Common myeloid progenitor, CD34-positive (primary cell): ENCODE results near the gene TJP1.

Experiments used
- CTCF ChIA-PET: fragments of 350-600 bp; sonication (Branson Sonifier 250); formaldehyde crosslinking; loops from one replicate; lab custom pipeline; 2021; ENCODE audit warnings: antibody characterized with exemption; lab: Charles Lee
- POLR2A ChIA-PET: fragments of 350-600 bp; sonication (Branson Sonifier 250); formaldehyde crosslinking; loops from one replicate; lab custom pipeline; 2021; ENCODE audit warnings: antibody characterized with exemption; lab: Charles Lee
- DNase-seq, 3 donors: peaks; one replicate each; pipeline versions ENCODE4 v3.0.0 to v3.0.0-alpha.2; 2013
- H3K27ac ChIP-seq, 2 experiments: 1 replicate in 1 of 2; 2 replicates in 1 of 2; pipeline ENCODE4 v1.7.0; 2013; ENCODE audit warnings: inconsistent platforms in 2 of 2, low read length in 2 of 2, mild to moderate bottlenecking in 2 of 2, low read depth in 1 of 2, moderate library complexity in 1 of 2; ENCODE audit not compliant: severe bottlenecking in 2 of 2, insufficient read depth in 1 of 2, poor library complexity in 1 of 2
- H3K27me3 ChIP-seq, 5 experiments: replicated peaks in 2 of 5; 1 replicate in 3 of 5; 2 replicates in 2 of 5; pipeline versions ENCODE4 v1.6.1 to v1.7.0; 2013; ENCODE audit warnings: low read length in 4 of 5, mild to moderate bottlenecking in 2 of 5, moderate library complexity in 2 of 5, inconsistent platforms in 1 of 5; ENCODE audit not compliant: insufficient read depth in 5 of 5, control insufficient read depth in 4 of 5
- H3K36me3 ChIP-seq, 4 experiments: 1 replicate in 2 of 4; 2 replicates in 2 of 4; pipeline versions ENCODE4 v1.6.1 to v1.7.0; 2013; ENCODE audit warnings: low read length in 3 of 4, control low read depth in 1 of 4, mild to moderate bottlenecking in 1 of 4; ENCODE audit not compliant: control insufficient read depth in 4 of 4, insufficient read depth in 4 of 4
- H3K4me1 ChIP-seq, 4 experiments: 1 replicate in 3 of 4; 2 replicates in 1 of 4; pipeline versions ENCODE4 v1.6.1 to v1.7.1; 2013; ENCODE audit warnings: low read length in 3 of 4, mild to moderate bottlenecking in 3 of 4, control low read depth in 1 of 4, inconsistent platforms in 1 of 4, moderate library complexity in 1 of 4; ENCODE audit not compliant: control insufficient read depth in 4 of 4, insufficient read depth in 4 of 4; ENCODE audit errors: control extremely low read depth in 1 of 4
- H3K4me3 ChIP-seq, 7 experiments: 1 replicate in 4 of 7; 2 replicates in 3 of 7; pipeline versions ENCODE4 v1.5.1 to v1.7.0; 2013; ENCODE audit warnings: mild to moderate bottlenecking in 7 of 7, low read length in 6 of 7, moderate library complexity in 6 of 7, inconsistent platforms in 2 of 7, low read depth in 2 of 7, control low read depth in 1 of 7; ENCODE audit not compliant: insufficient read depth in 4 of 7, control insufficient read depth in 1 of 7; ENCODE audit errors: extremely low read depth in 1 of 7
- H3K9me3 ChIP-seq, 5 experiments: 1 replicate in 4 of 5; 2 replicates in 1 of 5; pipeline versions ENCODE4 v1.6.1 to v1.7.1; 2013; ENCODE audit warnings: low read length in 4 of 5, mild to moderate bottlenecking in 2 of 5, inconsistent platforms in 1 of 5, low read depth in 1 of 5, moderate library complexity in 1 of 5; ENCODE audit not compliant: control insufficient read depth in 4 of 5, insufficient read depth in 2 of 5; ENCODE audit errors: control extremely low read depth in 1 of 5
- whole genome bisulfite sequencing: methylation state at CpG from one replicate; pipeline ENCODE4 v1.1.5; 2013; ENCODE audit not compliant: insufficient coverage; 5-methylcytosine and 5-hydroxymethylcytosine counted together

TJP1 gene

DNA sequence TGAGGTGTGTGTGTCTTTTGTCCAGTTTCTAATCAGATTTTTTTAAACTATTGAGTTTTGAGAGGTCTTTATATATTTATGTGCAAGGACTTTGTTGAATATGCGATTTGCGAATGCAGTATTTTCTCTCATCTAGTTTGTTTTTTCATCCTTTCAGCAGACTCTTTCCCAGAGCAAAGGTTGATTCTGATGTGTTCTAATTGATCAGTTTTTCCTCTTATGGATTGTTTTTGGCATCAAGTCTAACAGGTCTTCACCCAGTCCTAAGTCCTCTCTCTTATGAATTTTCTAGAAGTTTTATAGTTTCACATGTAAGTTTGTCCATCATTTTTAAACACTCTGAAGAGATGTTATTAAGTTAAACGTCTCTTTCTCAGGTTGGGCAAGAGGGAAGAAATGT lies 17.8 kb upstream of the TJP1 start:
- Histone ChIP-seq H3K9me3 (no peaks in the 10 kb centered on the region), H3K36me3 (no peaks in the 10 kb centered on the region), H3K4me3 (no peak overlapping the region), H3K4me1 (no peaks in the 10 kb centered on the region), H3K27ac (no peak overlapping the region), H3K27me3 (peaks cover 0 to 79% (median 15%) of the 10 kb centered on the region in 5 experiments)
- POLR2A ChIA-PET, result interaction anchor here (0.6 kb wide), 1 partner anchor 49 kb away, joined by 3 read pairs; no protein-coding TSS in a partner anchor
- 100% methylated on average over 2 of the region's 3 CpGs for WGBS
- DNase-seq, result no peak
- CTCF ChIA-PET, result no interaction called here

DNA sequence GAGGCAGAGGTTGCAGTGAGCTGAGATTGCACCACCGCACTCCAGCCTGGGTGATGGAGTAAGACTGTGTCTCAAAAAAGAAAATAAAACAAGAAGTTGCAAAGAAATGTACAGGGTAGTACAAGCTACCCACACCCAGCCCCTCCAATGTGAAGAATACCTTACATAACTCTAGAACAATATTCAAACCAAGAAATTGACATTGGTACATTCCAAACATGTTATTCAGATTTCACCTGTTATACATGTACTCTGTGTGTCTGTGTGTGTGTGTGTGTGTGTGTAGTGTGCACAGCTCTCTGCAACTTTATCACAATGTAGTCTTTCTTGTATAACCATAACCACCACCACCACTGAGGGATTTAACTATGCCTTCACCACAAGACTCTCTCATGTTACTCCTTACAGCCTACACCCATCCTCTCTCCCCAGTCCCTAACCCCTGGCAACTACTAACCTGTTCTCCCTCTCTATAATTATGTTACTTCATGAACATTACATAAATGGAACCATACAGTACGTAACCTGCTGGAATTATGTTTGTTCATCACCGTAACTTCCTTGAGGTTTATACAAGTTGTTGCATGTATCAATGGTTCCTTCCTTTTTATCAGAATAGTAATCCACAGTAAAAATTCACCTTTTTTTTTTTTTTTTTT lies 16.2 kb upstream of the TJP1 start:
- H3K27me3 ChIP-seq, result peaks cover 7 to 79% (median 18%) of the 10 kb centered on the region in 5 experiments
- no peaks in the 10 kb centered on the region for H3K4me1 ChIP-seq
- 100% methylated on average over 1 of the region's 3 CpGs for whole genome bisulfite sequencing
- ChIA-PET CTCF (no interaction called here), POLR2A (interaction anchor here (0.5 kb wide), 1 partner anchor 41 kb away, joined by 4 read pairs; no protein-coding TSS in a partner anchor)
- no peaks in the 10 kb centered on the region for H3K36me3 ChIP-seq
- H3K4me3 ChIP-seq, result no peak overlapping the region
- DNase-seq, result no peak
- H3K9me3 ChIP-seq, result no peaks in the 10 kb centered on the region
- H3K27ac ChIP-seq, result no peak overlapping the region

- Histone ChIP-seq H3K4me1 (no peaks in the 10 kb centered on the region), H3K4me3 (no peak overlapping the region), H3K27me3 (peaks cover 10 to 89% (median 34%) of the 10 kb centered on the region in 5 experiments), H3K9me3 (peaks cover 0 to 10% (median 5%) of the 10 kb centered on the region in 5 experiments), H3K27ac (no peak overlapping the region), H3K36me3 (no peaks in the 10 kb centered on the region)
- ChIA-PET POLR2A (no interaction called here), CTCF (interaction anchor here (0.8 kb wide), 1 partner anchor 13 kb away, joined by 4 read pairs; the partner anchor contains the start of gene TJP1)
- 62% methylated on average over 4 of the region's 4 CpGs for WGBS
- DNase-seq, result no peak
Observed at GRCh38 chr15:29835301-29835700, 13.0 kb upstream of the TJP1 start.

- 95% methylated on average over 2 of the region's 3 CpGs for WGBS
- Histone ChIP-seq H3K4me1 (no peaks in the 10 kb centered on the region), H3K4me3 (no peak overlapping the region), H3K27ac (no peak overlapping the region), H3K27me3 (peaks cover 10 to 87% (median 38%) of the 10 kb centered on the region in 5 experiments), H3K9me3 (peaks cover 0 to 10% (median 5%) of the 10 kb centered on the region in 5 experiments), H3K36me3 (no peaks in the 10 kb centered on the region)
- no peak for DNase-seq
- POLR2A ChIA-PET, result no interaction called here
- CTCF ChIA-PET, result no interaction called here
Observed at GRCh38 chr15:29832709-29833108, 10.4 kb upstream of the TJP1 start.

- ChIA-PET POLR2A (interaction anchor here (0.7 kb wide), 1 partner anchor 58 kb away, joined by 3 read pairs; no protein-coding TSS in a partner anchor), CTCF (interaction anchor here (0.6 kb wide), 1 partner anchor 976 kb away, joined by 3 read pairs; no protein-coding TSS in a partner anchor)
- Histone ChIP-seq H3K36me3 (no peaks in the 10 kb centered on the region), H3K27me3 (peaks cover 22 to 90% (median 59%) of the 10 kb centered on the region in 5 experiments), H3K4me1 (peaks cover 0 to 5% (median 3%) of the 10 kb centered on the region in 4 experiments), H3K9me3 (peaks cover 0 to 3% (median 0%) of the 10 kb centered on the region in 5 experiments), H3K4me3 (no peak overlapping the region), H3K27ac (no peak overlapping the region)
- no peak for DNase-seq
- 82% methylated on average over 5 of the region's 8 CpGs for WGBS
Observed at GRCh38 chr15:29826908-29827820, 4.9 kb upstream of the TJP1 start.

GRCh38 chr15:29825227-29825626 lies 3.0 kb upstream of the TJP1 start:
- H3K27ac ChIP-seq, result no peak overlapping the region
- DNase-seq, result peak; percentile 57 to 79 (median 78)
- H3K27me3 ChIP-seq, result peaks cover 22 to 91% (median 60%) of the 10 kb centered on the region in 5 experiments
- ChIA-PET CTCF (no interaction called here), POLR2A (no interaction called here)
- no CpG with 5 or more reads among the region's 3 CpGs for WGBS
- H3K36me3 ChIP-seq, result no peaks in the 10 kb centered on the region
- H3K4me1 ChIP-seq, result peaks cover 0 to 15% (median 13%) of the 10 kb centered on the region in 4 experiments
- H3K9me3 ChIP-seq, result peaks cover 0 to 1% (median 0%) of the 10 kb centered on the region in 5 experiments
- H3K4me3 ChIP-seq, result no peak overlapping the region
